NK-92 (cell line): ENCODE results near the gene COX8C.
"Not testable (repeated sequence)": the region's sequence is repeated elsewhere in the genome, so short reads cannot be mapped to it uniquely, and the experiment has no call there.

Experiments used
- DNase-seq: peaks from one replicate; lab custom pipeline; 2025; ENCODE audit not compliant: unreplicated experiment; lab: John Stamatoyannopoulos, UW

The COX8C gene

GRCh38 chr14:93320489-93320888 lies 26.5 kb upstream of the COX8C start:
- no peak for DNase-seq

- DNase-seq = no peak
Measured at GRCh38 chr14:93322929-93323599, 23.9 kb upstream of the COX8C start.

GRCh38 chr14:93323600-93324174 lies 23.3 kb upstream of the COX8C start:
- DNase-seq = no peak

DNA sequence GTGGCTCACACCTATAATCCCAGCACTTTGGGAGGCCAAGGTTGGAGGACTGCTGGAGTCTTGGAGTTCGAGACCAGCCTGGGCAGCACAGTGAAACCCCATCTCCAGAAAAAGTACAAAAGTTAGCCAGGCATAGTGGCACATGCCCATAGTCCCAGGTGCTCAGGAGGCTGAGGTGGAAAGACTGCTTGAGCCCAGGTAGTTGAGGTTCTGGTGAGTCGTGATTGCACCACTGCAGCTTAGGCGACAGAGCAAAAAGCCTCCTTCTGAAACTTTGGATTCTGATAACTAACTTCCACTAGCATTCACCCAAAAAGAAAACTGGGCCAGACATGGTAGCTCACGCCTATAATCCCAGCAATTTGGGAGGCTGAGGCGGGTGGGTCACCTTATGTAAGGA lies 20.8 kb upstream of the COX8C start:
- DNase-seq = no peak

DNA sequence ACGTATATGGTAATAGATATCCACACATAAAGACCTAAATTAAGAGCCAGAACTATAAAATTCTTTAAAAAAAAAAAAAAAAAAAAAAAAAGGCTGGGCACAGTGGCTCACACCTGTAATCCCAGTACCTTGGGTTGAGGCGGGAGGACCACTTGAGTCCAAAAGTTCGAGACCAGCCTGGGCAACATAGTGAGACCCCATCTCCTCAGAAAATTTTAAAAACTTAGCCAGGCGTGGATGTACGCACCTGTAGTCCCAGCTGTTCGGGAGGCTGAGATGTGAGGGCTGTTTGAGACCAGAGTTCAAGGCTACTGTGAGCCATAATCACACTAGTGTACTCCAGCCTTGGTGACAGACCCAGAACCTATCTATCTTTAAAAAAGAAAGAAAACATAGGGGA lies 18.4 kb upstream of the COX8C start:
- DNase-seq = no peak

GRCh38 chr14:93329965-93330608 lies 16.9 kb upstream of the COX8C start:
- no peak for DNase-seq

- DNase-seq = no peak
Measured at GRCh38 chr14:93330609-93331000, 16.4 kb upstream of the COX8C start.

- no peak for DNase-seq
Measured at GRCh38 chr14:93331002-93331727, 15.8 kb upstream of the COX8C start.

- DNase-seq = no peak
Measured at GRCh38 chr14:93331728-93332396, 15.1 kb upstream of the COX8C start.

- no peak for DNase-seq
Measured at GRCh38 chr14:93332397-93332852, 14.6 kb upstream of the COX8C start.

- peak; percentile 69 for DNase-seq
Measured at GRCh38 chr14:93332853-93333630, 13.9 kb upstream of the COX8C start, which contains the start of gene BTBD7. Gene BTBD7 (minus strand): TSS chr14:93333036. CDS start chr14:93296051, 36,985 bp downstream.

- DNase-seq = no peak
Measured at GRCh38 chr14:93333631-93334103, 13.3 kb upstream of the COX8C start.

DNA sequence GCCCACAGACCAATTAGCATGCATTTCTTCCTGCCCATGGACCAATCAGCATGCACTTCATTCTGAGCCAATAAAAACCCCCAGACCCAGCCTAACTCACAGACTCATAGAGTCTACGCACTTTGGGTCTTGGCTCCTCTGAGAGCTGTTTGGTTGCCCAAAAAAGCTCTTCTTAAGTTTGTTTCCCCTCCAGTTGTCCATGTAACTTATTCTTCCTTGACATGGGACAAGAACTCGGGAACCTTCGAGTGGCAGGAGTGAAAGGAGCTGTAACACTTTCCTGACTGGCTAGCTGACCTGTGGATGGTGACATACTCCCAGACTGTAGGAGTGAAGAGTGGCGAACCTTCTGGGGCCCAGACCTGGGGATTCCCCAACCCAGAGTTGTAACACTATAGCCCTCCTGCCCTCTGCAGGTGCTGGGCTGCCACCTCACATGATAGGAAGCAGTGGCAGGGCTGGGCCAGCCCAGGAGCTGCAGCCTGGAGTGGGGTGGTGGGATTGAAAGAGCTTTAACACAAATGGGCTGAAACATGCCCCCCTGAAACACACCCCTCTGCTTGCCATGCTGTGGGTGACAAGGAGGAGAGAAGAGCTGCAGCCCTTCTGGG lies 9.7 kb upstream of the COX8C start:
- DNase-seq = no peak

- DNase-seq = no peak
Measured at GRCh38 chr14:93337884-93338283, 9.1 kb upstream of the COX8C start.

DNA sequence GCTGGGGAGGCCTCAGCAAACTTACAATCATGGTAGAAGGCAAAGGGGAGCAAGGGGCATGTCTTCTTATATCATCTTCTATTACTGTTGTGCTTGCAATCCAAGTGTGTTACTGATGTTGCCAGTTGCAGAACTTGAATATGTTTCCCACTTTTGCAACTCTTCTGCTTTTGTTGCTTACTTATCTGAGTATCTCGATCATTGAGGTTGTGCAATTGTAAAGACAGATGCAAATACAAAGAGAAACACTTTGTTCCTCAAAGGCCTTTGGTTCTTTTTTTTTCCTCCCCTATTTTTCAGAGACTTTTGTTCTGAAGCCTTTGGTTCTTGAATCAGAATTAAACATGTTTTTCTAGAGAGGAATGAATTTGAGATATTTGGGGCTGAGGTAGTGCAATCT lies 3.7 kb upstream of the COX8C start:
- no peak for DNase-seq

- DNase-seq = no peak
Measured at GRCh38 chr14:93343797-93344196, 3.2 kb upstream of the COX8C start.

DNA sequence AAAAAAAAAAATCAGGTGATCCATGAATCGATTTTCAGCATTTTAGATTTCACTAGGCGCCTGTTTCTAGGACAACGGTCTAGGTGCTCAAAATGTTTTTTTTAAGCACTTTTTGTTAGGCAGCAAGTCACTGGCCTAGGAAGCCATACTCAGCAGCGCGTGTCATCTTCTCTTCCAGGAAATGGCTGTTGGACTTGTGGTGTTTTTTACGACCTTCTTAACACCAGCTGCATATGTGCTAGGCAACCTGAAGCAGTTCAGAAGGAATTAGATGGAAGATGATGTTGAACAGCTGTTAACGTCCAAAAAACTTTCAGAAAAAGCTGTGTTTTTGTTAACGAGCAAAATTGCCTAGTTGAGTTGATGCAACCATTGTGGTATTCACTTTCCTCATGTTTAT lies 868 bp downstream of the COX8C start:
- DNase-seq = no peak

- DNase-seq = no peak
Measured at GRCh38 chr14:93348292-93348691, 1.3 kb downstream of the COX8C start.

- DNase-seq = not testable (repeated sequence)
Measured at GRCh38 chr14:93354873-93355272, 7.9 kb downstream of the COX8C start.
